ENCODE results near the gene ACSM2B. TPM values are rescaled to one million over a fixed set of nuclear protein-coding genes. Genes with fewer than 3 reads are reported as not detected.
"Not testable (repeated sequence)": the region's sequence is repeated elsewhere in the genome, so short reads cannot be mapped to it uniquely, and the experiment has no call there.

The ACSM2B gene
- polyA plus RNA-seq, 2 donors, result 0.04 to 0.06 TPM

DNA sequence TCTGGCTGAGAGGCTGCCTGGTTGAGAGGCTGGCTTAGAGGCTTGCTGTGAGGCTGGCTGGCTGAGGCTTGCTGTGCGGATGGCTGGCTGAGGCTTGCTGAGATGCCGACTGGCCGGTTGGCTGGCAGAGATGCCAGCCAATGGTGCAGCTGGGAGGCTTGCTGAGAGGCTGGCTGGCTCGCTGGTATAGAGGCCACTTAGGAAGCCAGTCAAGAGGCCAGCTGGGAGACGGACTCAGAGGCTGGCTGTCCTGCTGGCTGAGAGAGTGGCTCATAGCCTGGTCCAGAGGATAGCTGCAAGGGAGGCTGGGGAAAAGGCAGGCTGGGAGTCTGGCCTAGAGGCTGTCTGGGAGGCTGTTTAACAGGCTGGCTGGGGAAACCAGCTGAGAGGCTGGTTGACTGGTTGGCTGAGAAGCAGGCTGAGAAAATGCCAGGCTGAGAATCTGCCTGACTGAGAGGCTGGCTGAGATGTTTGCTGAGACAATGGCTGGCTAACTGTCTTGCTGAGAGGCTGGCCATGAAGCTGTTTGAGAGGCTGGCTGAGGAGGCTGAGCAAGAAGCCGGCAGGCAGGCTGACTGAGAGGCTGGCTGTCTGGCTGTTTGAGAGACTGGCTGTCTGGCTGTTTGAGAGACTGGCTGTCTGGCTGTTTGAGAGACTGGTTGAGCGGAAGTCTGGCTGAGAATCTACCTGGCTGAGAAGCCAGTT lies 37.5 kb upstream of the ACSM2B start:
- H3K9me3 ChIP-seq (ENCODE audit: control insufficient read depth in 2 of 2, insufficient read depth in 1 of 2, low read depth in 1 of 2, low read length in 1 of 2), result no peaks in the 10 kb centered on the region
- no peaks in the 10 kb centered on the region for H3K27me3 ChIP-seq (ENCODE audit: control insufficient read depth in 1 of 2, insufficient read depth in 2 of 2, low read length in 2 of 2)
- 83 to 85% methylated on average over 7 of the region's 7 CpGs for WGBS, 2 donors
- H3K36me3 ChIP-seq (ENCODE audit: control insufficient read depth in 2 of 2, insufficient read depth in 2 of 2, low read length in 1 of 2), result no peaks in the 10 kb centered on the region
- H3K4me1 ChIP-seq (ENCODE audit: control insufficient read depth in 2 of 2, insufficient read depth in 2 of 2, low read length in 1 of 2), result peaks cover 0 to 3% of the 10 kb centered on the region in 2 donors
- H3K27ac ChIP-seq (ENCODE audit: low read depth in 2 of 2, low read length in 1 of 2), result peak overlapping the region in 1 of 2 donors; percentile 16
- no peak overlapping the region for H3K4me3 ChIP-seq (ENCODE audit: low read depth in 1 of 2, low read length in 2 of 2)

DNA sequence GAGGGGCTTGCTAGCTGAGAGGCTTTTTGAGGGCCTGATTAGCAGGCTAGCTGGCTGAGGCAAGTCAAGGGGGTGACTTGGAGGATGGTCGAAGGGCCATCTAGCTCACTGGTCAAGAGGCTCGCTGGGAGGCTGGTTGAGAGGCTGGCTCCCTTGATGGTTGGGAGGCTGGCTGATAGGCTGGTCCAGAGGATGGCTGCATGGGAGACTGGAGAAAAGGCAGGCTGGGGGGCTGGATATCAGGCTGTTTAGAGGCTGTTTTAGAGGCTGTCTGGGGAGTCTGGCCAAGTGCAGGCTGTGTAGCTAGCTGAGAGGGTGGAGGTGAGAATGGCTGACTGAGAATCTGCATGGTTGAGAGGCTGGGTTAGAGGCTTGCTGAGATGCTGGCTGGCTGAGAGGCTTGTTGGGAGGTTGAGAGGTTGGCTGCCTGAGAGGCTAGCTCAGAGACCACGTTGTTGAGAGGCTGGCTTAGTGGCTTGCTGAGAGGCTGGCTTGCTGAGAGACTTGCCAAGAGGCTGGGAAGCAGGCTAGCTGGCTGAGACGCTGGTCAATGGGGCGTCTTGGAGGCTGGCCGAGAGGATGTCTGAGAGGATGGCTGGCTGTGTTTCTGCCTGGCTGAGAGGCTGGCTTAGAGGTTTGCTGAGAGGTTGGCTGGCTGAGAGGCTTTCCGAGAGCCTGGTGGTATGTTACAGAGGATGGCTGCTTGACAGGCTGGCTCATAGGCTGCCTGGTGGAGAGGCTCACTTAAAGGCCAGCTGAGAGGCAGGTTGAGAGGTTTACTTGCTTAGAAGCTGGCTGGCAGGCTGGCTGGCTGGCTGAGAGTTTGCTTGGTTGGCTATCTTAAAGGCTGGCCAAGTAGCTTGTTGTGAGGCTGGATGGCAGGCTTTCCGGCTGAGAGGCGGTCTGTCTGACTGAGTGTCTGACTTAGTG lies 36.6 kb upstream of the ACSM2B start:
- Histone ChIP-seq H3K4me1 (ENCODE audit: control insufficient read depth in 2 of 2, insufficient read depth in 2 of 2, low read length in 1 of 2) (peaks cover 0 to 3% of the 10 kb centered on the region in 2 donors), H3K9me3 (ENCODE audit: control insufficient read depth in 2 of 2, insufficient read depth in 1 of 2, low read depth in 1 of 2, low read length in 1 of 2) (no peaks in the 10 kb centered on the region), H3K36me3 (ENCODE audit: control insufficient read depth in 2 of 2, insufficient read depth in 2 of 2, low read length in 1 of 2) (no peaks in the 10 kb centered on the region), H3K4me3 (ENCODE audit: low read depth in 1 of 2, low read length in 2 of 2) (no peak overlapping the region), H3K27ac (ENCODE audit: low read depth in 2 of 2, low read length in 1 of 2) (peak overlapping the region; percentile 29 to 58), H3K27me3 (ENCODE audit: control insufficient read depth in 1 of 2, insufficient read depth in 2 of 2, low read length in 2 of 2) (no peaks in the 10 kb centered on the region)
- 65 to 68% methylated on average over 9 of the region's 9 CpGs for WGBS, 2 donors

DNA sequence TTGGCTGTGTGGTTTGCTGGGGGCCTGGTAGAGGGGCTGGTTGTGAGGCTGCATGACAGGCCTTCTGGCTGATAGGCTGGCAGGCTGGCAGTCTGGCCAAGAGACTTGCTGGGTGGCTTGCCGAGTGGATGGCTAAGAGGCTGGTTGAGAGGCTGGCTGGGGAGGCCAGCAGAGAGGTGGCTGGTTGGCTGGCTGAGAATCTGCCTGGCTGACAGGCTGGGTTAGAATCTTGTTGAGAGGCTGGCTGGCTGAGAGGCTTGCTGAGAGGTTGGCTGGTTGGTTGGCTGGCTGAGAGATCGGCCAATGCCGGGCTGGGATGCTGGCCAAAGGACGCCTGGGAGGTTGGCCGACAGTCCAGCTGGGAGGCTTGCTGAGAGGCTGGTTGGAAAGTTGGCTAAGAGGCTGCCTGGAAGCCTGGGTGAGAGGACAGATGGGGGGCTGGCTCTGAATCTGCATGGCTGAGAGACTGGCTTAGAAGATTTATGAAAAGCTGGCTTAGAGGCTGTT lies 35.9 kb upstream of the ACSM2B start:
- H3K9me3 ChIP-seq (ENCODE audit: control insufficient read depth in 2 of 2, insufficient read depth in 1 of 2, low read depth in 1 of 2, low read length in 1 of 2), result no peaks in the 10 kb centered on the region
- 35 to 50% methylated on average over 5 of the region's 5 CpGs for WGBS, 2 donors
- no peaks in the 10 kb centered on the region for H3K36me3 ChIP-seq (ENCODE audit: control insufficient read depth in 2 of 2, insufficient read depth in 2 of 2, low read length in 1 of 2)
- H3K27me3 ChIP-seq (ENCODE audit: control insufficient read depth in 1 of 2, insufficient read depth in 2 of 2, low read length in 2 of 2), result no peaks in the 10 kb centered on the region
- H3K27ac ChIP-seq (ENCODE audit: low read depth in 2 of 2, low read length in 1 of 2), result peak overlapping the region; percentile 29 to 58
- peaks cover 0 to 3% of the 10 kb centered on the region in 2 donors for H3K4me1 ChIP-seq (ENCODE audit: control insufficient read depth in 2 of 2, insufficient read depth in 2 of 2, low read length in 1 of 2)
- H3K4me3 ChIP-seq (ENCODE audit: low read depth in 1 of 2, low read length in 2 of 2), result no peak overlapping the region

DNA sequence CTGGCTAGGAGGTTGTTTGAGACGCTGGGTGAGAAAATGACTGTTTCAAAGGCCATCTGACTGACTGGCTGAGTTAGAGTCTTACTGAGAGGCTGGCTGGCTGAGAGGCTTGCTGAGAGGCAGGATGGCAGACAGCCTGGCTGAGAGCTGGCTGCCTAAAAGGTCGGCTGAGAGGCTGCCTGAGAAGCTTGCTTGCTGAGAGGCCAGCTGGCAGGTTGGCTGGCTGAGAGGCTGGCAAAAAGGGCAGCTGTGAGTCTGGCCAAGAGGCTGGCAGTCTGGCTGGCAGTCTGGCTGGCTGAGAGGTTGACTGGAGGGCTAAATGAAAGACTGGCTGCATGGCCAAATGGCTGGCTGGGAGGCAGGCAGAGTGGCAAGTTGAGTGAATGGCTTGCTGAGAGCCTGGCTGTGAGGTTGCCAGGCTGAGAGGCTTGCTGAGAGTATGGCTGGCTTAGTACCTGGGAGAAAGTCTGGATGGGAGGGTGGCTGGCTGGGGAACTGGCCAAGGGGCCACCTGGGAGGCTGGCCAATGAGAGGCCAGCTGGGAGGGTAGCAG lies 35.3 kb upstream of the ACSM2B start:
- Histone ChIP-seq H3K4me3 (ENCODE audit: low read depth in 1 of 2, low read length in 2 of 2) (no peak overlapping the region), H3K36me3 (ENCODE audit: control insufficient read depth in 2 of 2, insufficient read depth in 2 of 2, low read length in 1 of 2) (no peaks in the 10 kb centered on the region), H3K27me3 (ENCODE audit: control insufficient read depth in 1 of 2, insufficient read depth in 2 of 2, low read length in 2 of 2) (no peaks in the 10 kb centered on the region), H3K4me1 (ENCODE audit: control insufficient read depth in 2 of 2, insufficient read depth in 2 of 2, low read length in 1 of 2) (peaks cover 0 to 3% of the 10 kb centered on the region in 2 donors), H3K9me3 (ENCODE audit: control insufficient read depth in 2 of 2, insufficient read depth in 1 of 2, low read depth in 1 of 2, low read length in 1 of 2) (no peaks in the 10 kb centered on the region), H3K27ac (ENCODE audit: low read depth in 2 of 2, low read length in 1 of 2) (peak overlapping the region; percentile 22 to 54)
- WGBS, 2 donors, result 28 to 29% methylated on average over 2 of the region's 2 CpGs

DNA sequence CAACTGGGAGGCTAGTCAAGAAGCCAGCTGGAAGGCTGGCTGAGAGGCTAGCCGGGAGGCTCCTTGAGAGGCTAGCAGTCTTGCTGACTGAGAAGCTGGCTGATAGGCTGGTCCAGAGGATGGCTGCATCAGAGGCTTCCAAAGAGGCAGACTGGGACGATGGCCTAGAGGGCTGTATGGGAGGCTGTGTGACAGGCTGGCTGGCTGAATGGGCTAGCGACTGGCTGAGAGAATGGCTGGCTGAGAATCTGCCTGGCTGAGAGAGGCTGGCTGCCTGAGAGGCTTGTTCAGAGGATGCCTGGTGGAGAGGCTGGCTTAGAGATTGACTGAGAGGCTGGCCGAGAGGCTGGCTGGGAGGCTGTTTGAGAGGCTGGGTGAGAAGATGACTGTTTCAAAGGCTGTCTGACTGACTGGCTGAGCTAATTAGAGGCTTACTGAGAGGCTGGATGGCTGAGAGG lies 34.8 kb upstream of the ACSM2B start:
- 53 to 60% methylated on average over 4 of the region's 4 CpGs for WGBS, 2 donors
- Histone ChIP-seq H3K36me3 (ENCODE audit: control insufficient read depth in 2 of 2, insufficient read depth in 2 of 2, low read length in 1 of 2) (no peaks in the 10 kb centered on the region), H3K4me3 (ENCODE audit: low read depth in 1 of 2, low read length in 2 of 2) (no peak overlapping the region), H3K4me1 (ENCODE audit: control insufficient read depth in 2 of 2, insufficient read depth in 2 of 2, low read length in 1 of 2) (peaks cover 0 to 3% of the 10 kb centered on the region in 2 donors), H3K9me3 (ENCODE audit: control insufficient read depth in 2 of 2, insufficient read depth in 1 of 2, low read depth in 1 of 2, low read length in 1 of 2) (no peaks in the 10 kb centered on the region), H3K27ac (ENCODE audit: low read depth in 2 of 2, low read length in 1 of 2) (no peak overlapping the region), H3K27me3 (ENCODE audit: control insufficient read depth in 1 of 2, insufficient read depth in 2 of 2, low read length in 2 of 2) (no peaks in the 10 kb centered on the region)

DNA sequence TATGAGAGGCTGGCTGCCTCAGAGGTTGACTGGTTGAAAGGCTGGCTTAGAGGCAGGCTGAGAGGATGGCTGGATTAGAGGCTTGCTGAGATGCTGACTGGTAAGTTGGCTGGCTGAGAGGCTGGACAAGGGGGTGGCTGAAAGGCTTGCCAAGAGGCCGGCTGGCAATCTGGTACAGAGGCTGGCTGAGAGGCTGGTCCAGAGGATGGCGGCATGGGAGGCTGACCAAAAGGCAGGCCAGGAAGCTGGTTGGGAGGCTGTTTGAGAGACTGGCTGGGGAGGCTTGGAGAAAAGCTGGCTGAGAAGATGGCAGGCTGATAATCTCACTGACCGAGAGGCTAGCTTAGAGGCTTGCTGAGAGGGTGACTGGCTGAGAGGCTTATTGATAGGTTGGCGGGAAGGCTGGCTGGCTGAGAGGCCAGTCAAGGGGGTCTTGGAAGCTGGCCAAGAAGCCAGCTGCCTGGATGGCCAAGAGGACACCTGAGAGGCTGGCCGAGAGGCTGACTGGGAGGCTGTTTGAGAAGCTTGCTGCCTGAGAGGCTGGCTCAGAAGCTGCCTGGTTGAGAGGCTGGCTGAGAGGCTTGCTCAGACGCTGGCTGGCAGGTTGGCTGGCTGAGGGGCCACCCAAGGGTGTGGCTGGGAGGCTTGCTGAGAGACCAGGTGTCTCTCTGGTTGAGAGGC lies 34.2 kb upstream of the ACSM2B start:
- Histone ChIP-seq H3K36me3 (ENCODE audit: control insufficient read depth in 2 of 2, insufficient read depth in 2 of 2, low read length in 1 of 2) (no peaks in the 10 kb centered on the region), H3K4me1 (ENCODE audit: control insufficient read depth in 2 of 2, insufficient read depth in 2 of 2, low read length in 1 of 2) (peaks cover 0 to 3% of the 10 kb centered on the region in 2 donors), H3K27ac (ENCODE audit: low read depth in 2 of 2, low read length in 1 of 2) (no peak overlapping the region), H3K4me3 (ENCODE audit: low read depth in 1 of 2, low read length in 2 of 2) (no peak overlapping the region), H3K27me3 (ENCODE audit: control insufficient read depth in 1 of 2, insufficient read depth in 2 of 2, low read length in 2 of 2) (no peaks in the 10 kb centered on the region), H3K9me3 (ENCODE audit: control insufficient read depth in 2 of 2, insufficient read depth in 1 of 2, low read depth in 1 of 2, low read length in 1 of 2) (no peaks in the 10 kb centered on the region)
- WGBS, 2 donors, result 70 to 71% methylated on average over 6 of the region's 6 CpGs

DNA sequence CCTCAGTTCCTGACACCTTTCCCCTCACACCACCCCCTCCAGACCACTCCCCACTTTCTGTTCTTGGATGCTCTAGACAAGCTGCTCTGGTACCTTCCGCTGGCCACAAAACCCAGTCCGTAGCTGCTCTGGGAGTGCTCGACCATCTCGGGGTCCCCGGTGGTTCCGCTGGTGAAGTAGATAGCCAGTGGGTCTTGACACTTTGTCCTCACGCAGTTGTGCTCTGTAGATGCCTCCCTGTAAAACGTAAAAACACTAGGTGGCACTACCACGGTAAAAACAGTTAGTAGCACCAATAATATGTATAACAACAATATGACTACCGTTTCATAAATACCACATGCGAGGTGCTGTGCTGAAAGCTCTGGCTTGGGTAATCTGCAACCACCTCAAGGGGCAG lies 26.0 kb upstream of the ACSM2B start:
- not testable (repeated sequence) for H3K27me3 ChIP-seq (ENCODE audit: control insufficient read depth in 1 of 2, insufficient read depth in 2 of 2, low read length in 2 of 2); H3K9me3 ChIP-seq (ENCODE audit: control insufficient read depth in 2 of 2, insufficient read depth in 1 of 2, low read depth in 1 of 2, low read length in 1 of 2); H3K36me3 ChIP-seq (ENCODE audit: control insufficient read depth in 2 of 2, insufficient read depth in 2 of 2, low read length in 1 of 2); H3K27ac ChIP-seq (ENCODE audit: low read depth in 2 of 2, low read length in 1 of 2); H3K4me1 ChIP-seq (ENCODE audit: control insufficient read depth in 2 of 2, insufficient read depth in 2 of 2, low read length in 1 of 2); H3K4me3 ChIP-seq (ENCODE audit: low read depth in 1 of 2, low read length in 2 of 2)
- 46 to 48% methylated on average over 11 of the region's 11 CpGs for WGBS, 2 donors

DNA sequence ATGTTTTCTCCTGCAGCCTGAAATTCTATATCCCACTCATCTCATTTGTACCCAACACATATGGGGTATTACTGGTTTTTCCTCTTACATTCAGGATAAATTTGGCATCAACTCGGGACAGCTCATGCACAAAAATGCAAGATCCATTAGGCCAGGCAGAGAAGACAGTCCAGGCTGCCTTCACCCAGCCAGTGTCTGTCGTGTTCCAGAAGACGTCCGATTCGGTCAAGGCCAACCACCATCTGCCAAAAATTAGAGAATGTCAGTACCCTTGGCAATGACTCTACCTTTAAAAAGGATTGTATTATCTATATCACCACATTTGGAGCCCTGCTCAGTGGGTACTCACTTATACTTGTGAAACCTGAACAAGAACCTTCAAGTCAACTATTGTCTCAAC lies 23.3 kb upstream of the ACSM2B start:
- H3K4me3 ChIP-seq (ENCODE audit: low read depth in 1 of 2, low read length in 2 of 2); H3K27ac ChIP-seq (ENCODE audit: low read depth in 2 of 2, low read length in 1 of 2); H3K36me3 ChIP-seq (ENCODE audit: control insufficient read depth in 2 of 2, insufficient read depth in 2 of 2, low read length in 1 of 2); H3K4me1 ChIP-seq (ENCODE audit: control insufficient read depth in 2 of 2, insufficient read depth in 2 of 2, low read length in 1 of 2); H3K9me3 ChIP-seq (ENCODE audit: control insufficient read depth in 2 of 2, insufficient read depth in 1 of 2, low read depth in 1 of 2, low read length in 1 of 2); H3K27me3 ChIP-seq (ENCODE audit: control insufficient read depth in 1 of 2, insufficient read depth in 2 of 2, low read length in 2 of 2): not testable (repeated sequence)
- WGBS, 2 donors, result 83 to 84% methylated on average over 5 of the region's 5 CpGs

DNA sequence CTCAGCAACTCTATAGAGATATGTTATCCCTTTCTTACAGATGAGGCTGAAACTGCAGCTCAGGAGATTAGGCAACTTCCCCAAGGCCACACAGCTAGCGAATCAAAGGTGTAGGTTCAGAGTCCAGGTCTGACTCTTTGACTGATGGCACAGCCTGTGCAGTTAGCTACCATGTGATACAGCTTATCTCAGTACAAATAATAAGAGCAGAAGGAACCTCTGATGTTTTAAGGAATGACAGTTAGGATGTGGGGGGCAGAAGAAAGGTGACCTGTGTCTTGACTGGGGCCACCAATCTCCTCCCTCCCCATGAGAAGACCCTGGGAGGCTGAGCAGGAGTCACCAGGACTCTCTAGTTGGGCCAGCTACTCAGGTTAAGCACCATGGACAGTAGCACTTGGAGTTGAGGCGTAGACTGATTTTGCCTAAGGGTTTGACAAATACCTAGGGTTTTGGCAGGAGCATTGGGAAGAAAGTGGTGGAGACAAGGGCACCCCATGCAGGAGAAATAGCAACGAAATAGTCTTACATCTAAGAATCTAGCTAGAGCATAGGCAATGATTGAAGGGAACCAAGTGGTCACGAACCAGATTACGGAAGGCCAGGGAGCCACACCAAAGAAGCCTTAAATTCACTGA lies 22.8 kb upstream of the ACSM2B start:
- WGBS, 2 donors, result 61 to 62% methylated on average over 5 of the region's 5 CpGs
- no peak overlapping the region for H3K27ac ChIP-seq (ENCODE audit: low read depth in 2 of 2, low read length in 1 of 2)
- no peaks in the 10 kb centered on the region for H3K9me3 ChIP-seq (ENCODE audit: control insufficient read depth in 2 of 2, insufficient read depth in 1 of 2, low read depth in 1 of 2, low read length in 1 of 2)

More for the DNA sequence above, 22.8 kb upstream of the ACSM2B start:
- Histone ChIP-seq H3K4me1 (ENCODE audit: control insufficient read depth in 2 of 2, insufficient read depth in 2 of 2, low read length in 1 of 2) (no peaks in the 10 kb centered on the region), H3K36me3 (ENCODE audit: control insufficient read depth in 2 of 2, insufficient read depth in 2 of 2, low read length in 1 of 2) (no peaks in the 10 kb centered on the region), H3K4me3 (ENCODE audit: low read depth in 1 of 2, low read length in 2 of 2) (no peak overlapping the region), H3K27me3 (ENCODE audit: control insufficient read depth in 1 of 2, insufficient read depth in 2 of 2, low read length in 2 of 2) (no peaks in the 10 kb centered on the region)

Data from esophagus (tissue), 2 donors.